Hepatocyte (in vitro differentiated cells): ENCODE results near the gene AXIN1.

Experiments used
- EZH2phosphoT487 ChIP-seq: fragments of 200-600 bp; sonication (generic); IDR thresholded peaks from one replicate; pipeline ENCODE4 v1.6.1; 2018; ENCODE audit warnings: antibody characterized with exemption, mild to moderate bottlenecking, low read depth, moderate library complexity; ENCODE audit not compliant: unreplicated experiment, severe bottlenecking
- TF ChIP-seq, protein P1 (sequence below): fragments of 200-600 bp; sonication (generic); IDR thresholded peaks from 2 replicates; pipeline ENCODE4 v1.5.1; 2016; ENCODE audit warnings: antibody characterized with exemption, mild to moderate bottlenecking; ENCODE audit not compliant: poor library complexity

DNA sequence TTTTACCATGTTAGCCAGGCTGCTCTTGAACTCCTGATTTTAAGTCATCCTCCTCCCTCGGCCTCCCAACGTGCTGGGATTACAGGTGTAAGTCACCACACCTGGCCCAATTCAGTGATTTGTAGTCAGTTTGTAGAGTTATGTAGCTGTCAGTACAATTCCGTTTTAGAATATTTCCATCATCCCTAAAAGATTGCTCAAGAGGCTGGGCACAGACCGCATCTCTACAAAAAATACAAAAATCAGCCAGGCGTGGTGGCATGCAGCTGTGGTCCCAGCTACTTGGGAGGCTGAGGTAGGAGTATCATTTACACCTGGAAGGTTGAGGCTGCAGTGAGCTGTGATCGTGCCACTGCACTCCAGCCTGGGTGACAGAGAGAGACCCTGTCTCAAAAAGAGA lies 97.3 kb downstream of the AXIN1 start:
- TF ChIP-seq, protein P1, sequence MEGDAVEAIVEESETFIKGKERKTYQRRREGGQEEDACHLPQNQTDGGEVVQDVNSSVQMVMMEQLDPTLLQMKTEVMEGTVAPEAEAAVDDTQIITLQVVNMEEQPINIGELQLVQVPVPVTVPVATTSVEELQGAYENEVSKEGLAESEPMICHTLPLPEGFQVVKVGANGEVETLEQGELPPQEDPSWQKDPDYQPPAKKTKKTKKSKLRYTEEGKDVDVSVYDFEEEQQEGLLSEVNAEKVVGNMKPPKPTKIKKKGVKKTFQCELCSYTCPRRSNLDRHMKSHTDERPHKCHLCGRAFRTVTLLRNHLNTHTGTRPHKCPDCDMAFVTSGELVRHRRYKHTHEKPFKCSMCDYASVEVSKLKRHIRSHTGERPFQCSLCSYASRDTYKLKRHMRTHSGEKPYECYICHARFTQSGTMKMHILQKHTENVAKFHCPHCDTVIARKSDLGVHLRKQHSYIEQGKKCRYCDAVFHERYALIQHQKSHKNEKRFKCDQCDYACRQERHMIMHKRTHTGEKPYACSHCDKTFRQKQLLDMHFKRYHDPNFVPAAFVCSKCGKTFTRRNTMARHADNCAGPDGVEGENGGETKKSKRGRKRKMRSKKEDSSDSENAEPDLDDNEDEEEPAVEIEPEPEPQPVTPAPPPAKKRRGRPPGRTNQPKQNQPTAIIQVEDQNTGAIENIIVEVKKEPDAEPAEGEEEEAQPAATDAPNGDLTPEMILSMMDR: no peak
- TF ChIP-seq EZH2phosphoT487: no peak
